ENCODE measurements around the gene RALGAPA1. TPM values are rescaled to one million over a fixed set of nuclear protein-coding genes. Genes with fewer than 3 reads are reported as not detected.

Gene RALGAPA1
- total RNA-seq, 1 experiment from 2014 or later: 30.0 TPM

GRCh38 chr14:35699791-35700444, 109.2 kb downstream of the RALGAPA1 start:
- Histone ChIP-seq H3K4me2 (no peak overlapping the region), H3K9me3 (ENCODE audit: insufficient read depth, low read depth) (no peaks in the 10 kb centered on the region), H3K79me2 (ENCODE audit: low read depth) (no peaks in the 10 kb centered on the region), H3K36me3 (ENCODE audit: low read depth) (no peaks in the 10 kb centered on the region), H3K27me3 (ENCODE audit: insufficient read depth, low read depth) (no peaks in the 10 kb centered on the region), H3K27ac (no peak overlapping the region), H4K20me1 (ENCODE audit: insufficient read depth) (no peaks in the 10 kb centered on the region), H3F3A (ENCODE audit: insufficient read depth, low read depth) (no peaks in the 10 kb centered on the region), H3K4me1 (replicated peaks; ENCODE audit: insufficient read depth) (no peaks in the 10 kb centered on the region), H3K9me2 (ENCODE audit: insufficient read depth) (no peaks in the 10 kb centered on the region), H2AFZ (no peak overlapping the region), H3K4me3 (no peak overlapping the region)
- TF ChIP-seq EZH2 (IDR thresholded peaks at IDR 0.05; ENCODE audit: low read depth) (no peak), CTCF (conservative IDR thresholded peaks at IDR 0.05) (no peak)
- intact Hi-C loops (cut with micrococcal nuclease; ENCODE audit: unreplicated experiment): no loop called here
- no peak for DNase-seq
- no TSS peak for BruUV-seq (replicated peaks)
- ChIA-PET POLR2A (ENCODE audit: unreplicated experiment) (no interaction called here), CTCF (no interaction called here)

- H4K20me1 ChIP-seq (ENCODE audit: insufficient read depth): no peaks in the 10 kb centered on the region
- intact Hi-C loops (cut with micrococcal nuclease; ENCODE audit: unreplicated experiment): no loop called here
- H3K9me3 ChIP-seq (ENCODE audit: insufficient read depth, low read depth): no peaks in the 10 kb centered on the region
- no peak overlapping the region for H3K4me2 ChIP-seq
- no peaks in the 10 kb centered on the region for H3K79me2 ChIP-seq (ENCODE audit: low read depth)
- no peak overlapping the region for H3K27ac ChIP-seq
- TF ChIP-seq EZH2 (IDR thresholded peaks at IDR 0.05; ENCODE audit: low read depth) (no peak), CTCF (conservative IDR thresholded peaks at IDR 0.05) (no peak)
- H3K4me3 ChIP-seq: no peak overlapping the region
- POLR2A ChIA-PET (ENCODE audit: unreplicated experiment): interaction anchor here (0.7 kb wide), 1 partner anchor 193 kb away, joined by 4 read pairs; no protein-coding TSS in a partner anchor
- CTCF ChIA-PET: no interaction called here
- no peak for DNase-seq
- H2AFZ ChIP-seq: no peak overlapping the region
- BruUV-seq (replicated peaks): no TSS peak
- no peaks in the 10 kb centered on the region for H3F3A ChIP-seq (ENCODE audit: insufficient read depth, low read depth)
- no peaks in the 10 kb centered on the region for H3K9me2 ChIP-seq (ENCODE audit: insufficient read depth)
- no peaks in the 10 kb centered on the region for H3K36me3 ChIP-seq (ENCODE audit: low read depth)
- no peaks in the 10 kb centered on the region for H3K27me3 ChIP-seq (ENCODE audit: insufficient read depth, low read depth)
- H3K4me1 ChIP-seq (replicated peaks; ENCODE audit: insufficient read depth): no peaks in the 10 kb centered on the region
Measured at GRCh38 chr14:35696575-35696974, 112.5 kb downstream of the RALGAPA1 start.

GRCh38 chr14:35696119-35696518, 113.0 kb downstream of the RALGAPA1 start:
- no TSS peak for BruUV-seq (replicated peaks)
- no peak overlapping the region for H3K4me2 ChIP-seq
- CTCF ChIA-PET: no interaction called here
- no peak for TF ChIP-seq CTCF (conservative IDR thresholded peaks at IDR 0.05)
- no peak for TF ChIP-seq EZH2 (IDR thresholded peaks at IDR 0.05; ENCODE audit: low read depth)
- no peaks in the 10 kb centered on the region for H3K9me3 ChIP-seq (ENCODE audit: insufficient read depth, low read depth)
- H3F3A ChIP-seq (ENCODE audit: insufficient read depth, low read depth): no peaks in the 10 kb centered on the region
- no peak overlapping the region for H2AFZ ChIP-seq
- no peak for DNase-seq
- H3K36me3 ChIP-seq (ENCODE audit: low read depth): no peaks in the 10 kb centered on the region
- intact Hi-C loops (cut with micrococcal nuclease; ENCODE audit: unreplicated experiment): no loop called here
- H4K20me1 ChIP-seq (ENCODE audit: insufficient read depth): no peaks in the 10 kb centered on the region
- no peak overlapping the region for H3K27ac ChIP-seq
- POLR2A ChIA-PET (ENCODE audit: unreplicated experiment): interaction anchor here (0.7 kb wide), 1 partner anchor 192 kb away, joined by 4 read pairs; no protein-coding TSS in a partner anchor
- no peak overlapping the region for H3K4me3 ChIP-seq
- H3K27me3 ChIP-seq (ENCODE audit: insufficient read depth, low read depth): no peaks in the 10 kb centered on the region
- no peaks in the 10 kb centered on the region for H3K4me1 ChIP-seq (replicated peaks; ENCODE audit: insufficient read depth)
- no peaks in the 10 kb centered on the region for H3K79me2 ChIP-seq (ENCODE audit: low read depth)
- H3K9me2 ChIP-seq (ENCODE audit: insufficient read depth): no peaks in the 10 kb centered on the region

Measured in PC-9 (cell line).